ENCODE results near the gene EIF4G3.
A peak's percentile ranks its signal among the peaks of the same experiment; 100 is the strongest.

The EIF4G3 gene

GRCh38 chr1:21067551-21068227 lies 109.0 kb downstream of the EIF4G3 start:
- ChIA-PET POLR2A (no interaction called here), CTCF (no interaction called here)
- Histone ChIP-seq H3K4me1 (ENCODE audit: control extremely low read depth in 1 of 4, control insufficient read depth in 4 of 4, insufficient read depth in 4 of 4, low read length in 3 of 4) (peaks cover 0 to 12% (median 0%) of the 10 kb centered on the region in 4 experiments), H3K36me3 (ENCODE audit: control insufficient read depth in 4 of 4, insufficient read depth in 4 of 4, low read length in 3 of 4) (peaks cover 2 to 4% (median 2%) of the 10 kb centered on the region in 4 experiments), H3K9me3 (ENCODE audit: control extremely low read depth in 1 of 5, control insufficient read depth in 4 of 5, insufficient read depth in 2 of 5, low read depth in 1 of 5, low read length in 4 of 5) (no peaks in the 10 kb centered on the region), H3K27me3 (replicated peaks in 2 of 5; ENCODE audit: control insufficient read depth in 4 of 5, insufficient read depth in 5 of 5, low read length in 4 of 5) (no peaks in the 10 kb centered on the region), H3K27ac (ENCODE audit: insufficient read depth in 1 of 2, low read depth in 1 of 2, low read length in 2 of 2, poor library complexity in 1 of 2, severe bottlenecking in 2 of 2) (no peak overlapping the region), H3K4me3 (ENCODE audit: control insufficient read depth in 1 of 7, extremely low read depth in 1 of 7, insufficient read depth in 4 of 7, low read depth in 2 of 7, low read length in 6 of 7) (no peak overlapping the region)
- 100% methylated on average over 1 of the region's 6 CpGs for WGBS (ENCODE audit: insufficient coverage)
- DNase-seq = no peak

GRCh38 chr1:21066356-21067012 lies 110.2 kb downstream of the EIF4G3 start:
- POLR2A ChIA-PET = interaction anchor here (0.7 kb wide), 1 partner anchor 66 kb away, joined by 3 read pairs; no protein-coding TSS in a partner anchor
- H3K36me3 ChIP-seq (ENCODE audit: control insufficient read depth in 4 of 4, insufficient read depth in 4 of 4, low read length in 3 of 4) = peaks cover 2 to 3% (median 2%) of the 10 kb centered on the region in 4 experiments

GRCh38 chr1:21065851-21066250 lies 110.8 kb downstream of the EIF4G3 start:
- ChIA-PET POLR2A (no interaction called here), CTCF (no interaction called here)
- Histone ChIP-seq H3K4me3 (ENCODE audit: control insufficient read depth in 1 of 7, extremely low read depth in 1 of 7, insufficient read depth in 4 of 7, low read depth in 2 of 7, low read length in 6 of 7) (no peak overlapping the region), H3K27ac (ENCODE audit: insufficient read depth in 1 of 2, low read depth in 1 of 2, low read length in 2 of 2, poor library complexity in 1 of 2, severe bottlenecking in 2 of 2) (no peak overlapping the region), H3K36me3 (ENCODE audit: control insufficient read depth in 4 of 4, insufficient read depth in 4 of 4, low read length in 3 of 4) (peaks cover 0 to 2% (median under 1%) of the 10 kb centered on the region in 4 experiments), H3K4me1 (ENCODE audit: control extremely low read depth in 1 of 4, control insufficient read depth in 4 of 4, insufficient read depth in 4 of 4, low read length in 3 of 4) (peaks cover 0 to 12% (median 0%) of the 10 kb centered on the region in 4 experiments), H3K9me3 (ENCODE audit: control extremely low read depth in 1 of 5, control insufficient read depth in 4 of 5, insufficient read depth in 2 of 5, low read depth in 1 of 5, low read length in 4 of 5) (no peaks in the 10 kb centered on the region), H3K27me3 (replicated peaks in 2 of 5; ENCODE audit: control insufficient read depth in 4 of 5, insufficient read depth in 5 of 5, low read length in 4 of 5) (no peaks in the 10 kb centered on the region)
- no CpG with 5 or more reads among the region's 2 CpGs for WGBS (ENCODE audit: insufficient coverage)
- DNase-seq = no peak

More at GRCh38 chr1:21066356-21067012, 110.2 kb downstream of the EIF4G3 start:
- H3K27me3 ChIP-seq (replicated peaks in 2 of 5; ENCODE audit: control insufficient read depth in 4 of 5, insufficient read depth in 5 of 5, low read length in 4 of 5) = no peaks in the 10 kb centered on the region
- H3K27ac ChIP-seq (ENCODE audit: insufficient read depth in 1 of 2, low read depth in 1 of 2, low read length in 2 of 2, poor library complexity in 1 of 2, severe bottlenecking in 2 of 2) = no peak overlapping the region
- CTCF ChIA-PET = no interaction called here
- no peak overlapping the region for H3K4me3 ChIP-seq (ENCODE audit: control insufficient read depth in 1 of 7, extremely low read depth in 1 of 7, insufficient read depth in 4 of 7, low read depth in 2 of 7, low read length in 6 of 7)
- no peaks in the 10 kb centered on the region for H3K9me3 ChIP-seq (ENCODE audit: control extremely low read depth in 1 of 5, control insufficient read depth in 4 of 5, insufficient read depth in 2 of 5, low read depth in 1 of 5, low read length in 4 of 5)
- H3K4me1 ChIP-seq (ENCODE audit: control extremely low read depth in 1 of 4, control insufficient read depth in 4 of 4, insufficient read depth in 4 of 4, low read length in 3 of 4) = peaks cover 0 to 12% (median 0%) of the 10 kb centered on the region in 4 experiments
- WGBS (ENCODE audit: insufficient coverage) = no CpG with 5 or more reads among the region's 3 CpGs
- peak in 1 of 3 donors; percentile 46 for DNase-seq

- Histone ChIP-seq H3K36me3 (ENCODE audit: control insufficient read depth in 4 of 4, insufficient read depth in 4 of 4, low read length in 3 of 4) (peaks cover 0 to 2% (median under 1%) of the 10 kb centered on the region in 4 experiments), H3K27ac (ENCODE audit: insufficient read depth in 1 of 2, low read depth in 1 of 2, low read length in 2 of 2, poor library complexity in 1 of 2, severe bottlenecking in 2 of 2) (no peak overlapping the region), H3K4me1 (ENCODE audit: control extremely low read depth in 1 of 4, control insufficient read depth in 4 of 4, insufficient read depth in 4 of 4, low read length in 3 of 4) (peaks cover 0 to 7% (median 0%) of the 10 kb centered on the region in 4 experiments), H3K4me3 (ENCODE audit: control insufficient read depth in 1 of 7, extremely low read depth in 1 of 7, insufficient read depth in 4 of 7, low read depth in 2 of 7, low read length in 6 of 7) (no peak overlapping the region), H3K27me3 (replicated peaks in 2 of 5; ENCODE audit: control insufficient read depth in 4 of 5, insufficient read depth in 5 of 5, low read length in 4 of 5) (no peaks in the 10 kb centered on the region), H3K9me3 (ENCODE audit: control extremely low read depth in 1 of 5, control insufficient read depth in 4 of 5, insufficient read depth in 2 of 5, low read depth in 1 of 5, low read length in 4 of 5) (no peaks in the 10 kb centered on the region)
- ChIA-PET CTCF (no interaction called here), POLR2A (no interaction called here)
- 100% methylated on average over 2 of the region's 3 CpGs for WGBS (ENCODE audit: insufficient coverage)
- no peak for DNase-seq
These were observed 112.6 kb downstream of the EIF4G3 start for GRCh38 chr1:21064057-21064456.

- DNase-seq = no peak
- Histone ChIP-seq H3K27me3 (replicated peaks in 2 of 5; ENCODE audit: control insufficient read depth in 4 of 5, insufficient read depth in 5 of 5, low read length in 4 of 5) (no peaks in the 10 kb centered on the region), H3K9me3 (ENCODE audit: control extremely low read depth in 1 of 5, control insufficient read depth in 4 of 5, insufficient read depth in 2 of 5, low read depth in 1 of 5, low read length in 4 of 5) (no peaks in the 10 kb centered on the region), H3K4me1 (ENCODE audit: control extremely low read depth in 1 of 4, control insufficient read depth in 4 of 4, insufficient read depth in 4 of 4, low read length in 3 of 4) (no peaks in the 10 kb centered on the region), H3K36me3 (ENCODE audit: control insufficient read depth in 4 of 4, insufficient read depth in 4 of 4, low read length in 3 of 4) (peaks cover 0 to 2% (median under 1%) of the 10 kb centered on the region in 4 experiments), H3K4me3 (ENCODE audit: control insufficient read depth in 1 of 7, extremely low read depth in 1 of 7, insufficient read depth in 4 of 7, low read depth in 2 of 7, low read length in 6 of 7) (no peak overlapping the region), H3K27ac (ENCODE audit: insufficient read depth in 1 of 2, low read depth in 1 of 2, low read length in 2 of 2, poor library complexity in 1 of 2, severe bottlenecking in 2 of 2) (no peak overlapping the region)
- ChIA-PET CTCF (interaction anchor here (1.8 kb wide), 1 partner anchor 134 kb away, joined by 7 read pairs; no protein-coding TSS in a partner anchor), POLR2A (interaction anchor here (0.6 to 0.8 kb wide), 3 partner anchors 12 to 49 kb away, joined by 3 to 4 read pairs (median 3); no protein-coding TSS in a partner anchor)
- WGBS (ENCODE audit: insufficient coverage) = 98% methylated on average over 4 of the region's 5 CpGs
These were observed 116.2 kb downstream of the EIF4G3 start for GRCh38 chr1:21060523-21060922.

GRCh38 chr1:21059021-21059420 lies 117.7 kb downstream of the EIF4G3 start:
- no peak overlapping the region for H3K4me3 ChIP-seq (ENCODE audit: control insufficient read depth in 1 of 7, extremely low read depth in 1 of 7, insufficient read depth in 4 of 7, low read depth in 2 of 7, low read length in 6 of 7)
- no peaks in the 10 kb centered on the region for H3K36me3 ChIP-seq (ENCODE audit: control insufficient read depth in 4 of 4, insufficient read depth in 4 of 4, low read length in 3 of 4)
- no peaks in the 10 kb centered on the region for H3K27me3 ChIP-seq (replicated peaks in 2 of 5; ENCODE audit: control insufficient read depth in 4 of 5, insufficient read depth in 5 of 5, low read length in 4 of 5)
- ChIA-PET CTCF (no interaction called here), POLR2A (no interaction called here)
- no peaks in the 10 kb centered on the region for H3K9me3 ChIP-seq (ENCODE audit: control extremely low read depth in 1 of 5, control insufficient read depth in 4 of 5, insufficient read depth in 2 of 5, low read depth in 1 of 5, low read length in 4 of 5)
- no peaks in the 10 kb centered on the region for H3K4me1 ChIP-seq (ENCODE audit: control extremely low read depth in 1 of 4, control insufficient read depth in 4 of 4, insufficient read depth in 4 of 4, low read length in 3 of 4)
- DNase-seq = no peak
- no peak overlapping the region for H3K27ac ChIP-seq (ENCODE audit: insufficient read depth in 1 of 2, low read depth in 1 of 2, low read length in 2 of 2, poor library complexity in 1 of 2, severe bottlenecking in 2 of 2)
